NOMO-1 treated with dmso at 0.1 percent for 144 hours (cell line): ENCODE data around the gene SLC39A9.
A peak's percentile ranks its signal among the peaks of the same experiment; 100 is the strongest.
"Not testable (repeated sequence)": the region's sequence is repeated elsewhere in the genome, so short reads cannot be mapped to it uniquely, and the experiment has no call there.

ENCODE experiments used
- DNase-seq: peaks from one replicate; lab custom pipeline; 2025; ENCODE audit not compliant: unreplicated experiment; lab: John Stamatoyannopoulos, UW

Gene SLC39A9

GRCh38 chr14:69473260-69473659, 74.8 kb downstream of the SLC39A9 start:
- DNase-seq = no peak

- DNase-seq = no peak
These were observed 75.5 kb downstream of the SLC39A9 start for GRCh38 chr14:69473946-69474345.

- DNase-seq = no peak
These were observed 76.8 kb downstream of the SLC39A9 start for GRCh38 chr14:69475194-69475818.

DNA sequence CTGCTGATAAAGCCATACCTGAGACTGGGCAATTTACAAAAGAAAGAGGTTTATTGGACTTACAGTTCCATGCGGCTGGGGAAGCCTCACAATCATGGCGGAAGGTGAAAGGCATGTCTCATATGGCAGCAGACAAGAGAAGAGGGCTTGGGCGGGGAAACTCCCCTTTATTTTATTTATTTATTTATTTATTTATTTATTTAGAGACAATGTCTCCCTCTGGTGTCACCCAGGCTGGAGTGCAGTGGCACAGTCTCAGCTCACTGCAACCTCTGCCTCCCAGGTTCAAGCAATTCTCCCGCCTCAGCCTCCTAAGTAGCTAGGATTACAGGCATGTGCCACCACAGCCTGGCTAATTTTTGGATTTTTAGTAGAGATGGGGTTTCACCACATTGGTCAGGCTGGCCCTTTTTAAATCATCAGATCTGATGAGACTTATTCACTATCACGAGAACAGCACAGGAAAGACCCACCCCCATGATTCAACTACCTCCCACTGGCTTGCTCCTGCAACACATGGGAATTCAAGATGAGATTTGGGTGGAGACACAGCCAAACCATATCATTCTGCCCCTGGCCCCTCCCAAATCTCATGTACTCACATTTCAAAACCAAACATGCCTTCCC, 78.4 kb downstream of the SLC39A9 start:
- not testable (repeated sequence) for DNase-seq

GRCh38 chr14:69478055-69478454, 79.6 kb downstream of the SLC39A9 start:
- DNase-seq = not testable (repeated sequence)

DNA sequence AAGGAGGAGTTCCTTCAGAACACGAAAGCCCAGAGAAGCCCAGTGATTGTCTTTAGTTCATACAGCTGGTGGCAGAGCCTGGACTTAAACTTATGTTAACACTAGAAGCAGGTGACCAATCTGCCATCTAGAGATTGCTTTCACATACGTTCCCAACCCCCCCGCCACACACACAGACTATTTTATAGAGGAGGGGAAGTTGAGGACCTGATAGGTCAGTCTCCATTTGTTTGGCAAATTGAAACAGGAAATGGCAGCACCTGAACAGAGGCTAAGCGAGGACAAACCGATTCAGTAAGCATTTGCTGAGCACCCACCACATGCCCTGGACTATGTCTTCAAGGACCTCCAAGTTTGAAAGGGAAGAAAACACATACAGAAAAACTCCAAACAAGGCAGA, 81.2 kb downstream of the SLC39A9 start:
- DNase-seq = no peak

- DNase-seq = no peak
These were observed 81.6 kb downstream of the SLC39A9 start for GRCh38 chr14:69480136-69480535.

GRCh38 chr14:69481815-69482568, 83.5 kb downstream of the SLC39A9 start:
- DNase-seq = peak; percentile 35

DNA sequence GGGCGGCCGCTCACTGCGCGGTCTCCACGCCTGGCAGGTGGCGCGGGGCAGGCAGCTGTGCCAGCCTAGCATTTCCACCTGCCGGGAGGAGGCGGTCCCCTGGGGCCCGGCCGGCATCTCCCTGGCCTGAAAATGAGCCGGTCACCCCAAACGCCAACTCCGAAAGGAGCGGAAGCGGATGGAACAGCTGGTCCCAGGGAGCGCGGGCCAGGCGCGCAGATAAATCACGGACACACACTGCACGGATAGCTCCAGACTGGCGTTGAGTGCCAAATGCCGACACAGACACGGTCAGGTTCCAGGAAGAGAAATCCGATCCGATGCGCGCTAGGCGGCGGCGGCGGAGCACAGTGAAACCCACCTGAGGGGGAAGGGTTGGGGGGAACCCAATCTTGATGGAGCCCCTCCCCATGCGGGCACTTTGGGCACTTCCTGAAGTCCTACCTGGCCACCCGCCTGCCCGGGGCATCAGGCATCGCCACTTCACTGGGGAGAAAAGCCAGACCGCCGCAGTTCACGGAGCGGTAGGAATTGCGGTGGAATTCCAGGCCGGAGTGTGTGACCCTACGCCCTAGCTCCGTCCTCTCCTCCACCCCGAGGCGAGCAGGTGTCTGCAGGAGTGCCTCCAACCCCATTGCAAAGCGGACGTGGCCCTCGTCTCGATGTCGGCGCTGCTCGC, 85.4 kb downstream of the SLC39A9 start:
- no peak for DNase-seq

DNA sequence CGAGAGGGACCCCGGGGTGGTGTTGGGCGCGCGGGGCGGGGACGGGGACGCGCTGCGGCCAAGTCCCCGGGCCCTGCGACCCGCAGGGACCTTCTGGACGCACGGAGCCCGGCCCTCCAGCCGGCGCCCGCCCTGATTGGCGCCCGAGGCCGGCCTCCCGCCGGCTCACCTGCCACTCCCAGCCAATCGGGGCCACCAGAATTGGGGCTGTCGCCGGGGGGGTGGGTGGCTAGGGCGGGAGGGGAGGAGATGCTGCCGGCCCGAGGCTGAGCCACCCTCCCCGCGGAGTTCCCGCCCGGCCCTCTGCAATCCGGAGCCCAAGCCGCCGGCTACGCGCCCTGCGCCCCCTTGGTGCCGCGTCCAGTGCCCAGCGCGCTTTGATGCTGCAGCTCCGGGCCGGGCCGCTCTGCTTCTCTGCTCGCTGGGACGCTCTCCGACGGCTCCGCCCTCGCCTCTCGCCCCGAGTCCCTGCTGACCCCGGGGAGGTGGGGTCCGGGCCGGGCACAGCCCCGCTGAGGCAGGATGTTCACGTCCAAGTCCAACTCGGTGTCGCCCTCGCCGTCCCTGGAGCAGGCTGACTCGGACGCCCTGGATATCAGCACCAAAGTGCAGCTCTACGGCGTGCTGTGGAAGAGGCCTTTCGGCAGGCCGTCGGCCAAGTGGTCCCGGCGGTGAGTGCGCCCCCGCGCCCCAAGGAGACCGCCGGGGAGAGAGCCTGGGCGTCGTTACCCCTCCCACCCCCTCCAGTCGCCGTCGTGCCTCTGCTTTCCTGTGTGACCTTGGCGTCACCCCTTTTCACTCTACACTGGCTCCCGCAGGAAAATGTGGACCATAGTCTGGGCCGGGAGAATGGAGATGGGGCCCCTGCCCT, 86.2 kb downstream of the SLC39A9 start, which contains the start of gene PLEKHD1:
Gene PLEKHD1, plus strand, starts transcription at position 285 of the 871 bp plus-strand sequence. Its CDS starts 238 bp downstream, at position 523.
- no peak for DNase-seq

DNA sequence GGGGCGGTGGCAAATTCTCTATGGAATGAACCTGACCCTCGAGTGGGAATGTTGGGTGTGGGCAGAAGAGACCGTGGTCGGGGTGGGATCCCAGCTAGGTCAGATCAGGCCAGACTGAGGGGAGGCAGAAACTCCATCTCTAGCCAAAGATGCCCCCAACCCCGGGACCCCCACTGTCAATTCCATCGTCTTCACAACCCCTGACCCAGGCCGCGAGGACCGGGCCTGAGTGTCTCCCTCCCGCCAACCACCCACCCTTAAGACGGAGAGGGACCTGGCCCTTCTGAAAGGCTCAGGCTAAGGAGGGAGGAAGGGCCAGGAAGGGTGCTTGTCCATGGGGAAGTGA, 86.8 kb downstream of the SLC39A9 start:
- no peak for DNase-seq

DNA sequence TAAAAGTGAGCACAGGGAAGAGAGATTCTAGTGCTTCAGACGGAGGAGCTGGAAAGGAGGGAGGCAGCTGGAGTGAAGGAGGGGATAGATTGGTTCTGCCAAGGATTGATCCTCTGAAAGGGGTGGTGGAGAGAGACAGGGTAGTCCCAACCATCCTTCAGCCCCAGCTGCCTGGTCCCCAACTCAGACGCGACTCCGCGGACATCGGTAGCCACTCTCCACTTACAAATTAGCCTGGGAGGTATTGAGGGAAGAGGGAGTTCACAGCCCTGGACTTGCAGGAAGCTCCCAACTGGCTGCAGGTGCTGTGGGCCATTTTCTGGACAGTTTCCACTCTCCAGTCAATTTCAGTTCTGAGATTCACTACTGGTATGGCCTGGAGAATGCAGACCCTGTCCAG, 87.2 kb downstream of the SLC39A9 start:
- DNase-seq = no peak

DNA sequence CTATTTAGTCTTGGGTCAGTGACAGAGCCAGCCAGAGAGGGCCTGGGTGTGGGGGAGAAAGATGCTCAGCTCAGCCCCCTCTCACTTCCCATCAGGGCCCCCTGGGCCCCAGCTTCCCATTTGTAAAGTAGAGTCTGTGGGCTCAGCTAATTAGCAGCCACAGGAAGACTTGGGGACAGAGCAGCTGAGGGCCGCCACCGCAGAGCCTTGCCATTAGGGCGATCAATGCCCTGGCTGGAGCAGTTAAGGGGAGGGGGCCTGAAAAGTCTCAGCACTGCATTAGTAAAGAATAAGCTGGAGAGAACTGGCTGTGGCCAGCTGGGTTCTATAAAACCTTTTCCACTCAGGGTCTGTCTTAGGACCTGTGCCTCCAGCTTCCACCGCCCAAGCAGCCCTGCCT, 88.7 kb downstream of the SLC39A9 start:
- no peak for DNase-seq

DNA sequence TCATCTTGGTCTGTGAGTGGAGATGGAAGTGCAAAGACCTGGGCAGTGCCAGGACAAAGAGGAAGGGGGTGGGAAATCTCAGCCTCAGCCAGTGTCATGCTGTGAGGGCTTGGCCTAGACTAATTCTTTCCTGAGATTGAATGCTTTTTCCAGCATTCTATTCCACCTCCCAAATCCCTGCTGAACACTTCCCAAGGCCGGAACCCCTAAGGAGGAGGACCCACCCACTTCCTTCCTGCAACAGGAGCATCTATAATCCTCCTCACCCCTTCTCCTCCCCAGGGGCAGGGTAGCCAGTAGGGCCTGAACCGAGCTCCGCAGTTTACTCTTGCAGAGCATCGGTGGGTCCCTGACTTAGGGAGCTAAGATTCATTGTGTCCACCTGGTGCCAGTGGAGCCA, 89.3 kb downstream of the SLC39A9 start:
- no peak for DNase-seq

GRCh38 chr14:69489495-69489894, 91.0 kb downstream of the SLC39A9 start:
- no peak for DNase-seq

GRCh38 chr14:69490219-69490918, 91.9 kb downstream of the SLC39A9 start:
- no peak for DNase-seq

DNA sequence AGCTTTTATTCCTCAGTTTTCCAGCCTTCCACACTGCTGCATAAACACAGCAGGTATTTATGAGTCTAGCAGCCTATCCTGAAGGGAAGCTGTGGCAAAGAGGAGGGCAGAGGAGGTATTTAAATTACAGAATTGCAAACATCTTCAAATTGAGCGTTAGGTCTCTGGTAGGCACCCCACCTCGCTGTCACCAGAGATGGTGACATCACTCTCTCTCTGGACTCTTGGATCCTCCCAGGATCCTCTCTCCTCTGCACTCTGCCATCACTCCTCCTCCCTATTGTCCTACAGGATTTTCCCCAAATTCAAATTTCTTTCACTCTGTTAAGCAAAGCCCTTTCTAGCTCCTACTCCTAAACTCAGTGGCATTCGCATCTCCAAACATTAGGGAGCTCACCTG, 92.7 kb downstream of the SLC39A9 start:
- DNase-seq = no peak

DNA sequence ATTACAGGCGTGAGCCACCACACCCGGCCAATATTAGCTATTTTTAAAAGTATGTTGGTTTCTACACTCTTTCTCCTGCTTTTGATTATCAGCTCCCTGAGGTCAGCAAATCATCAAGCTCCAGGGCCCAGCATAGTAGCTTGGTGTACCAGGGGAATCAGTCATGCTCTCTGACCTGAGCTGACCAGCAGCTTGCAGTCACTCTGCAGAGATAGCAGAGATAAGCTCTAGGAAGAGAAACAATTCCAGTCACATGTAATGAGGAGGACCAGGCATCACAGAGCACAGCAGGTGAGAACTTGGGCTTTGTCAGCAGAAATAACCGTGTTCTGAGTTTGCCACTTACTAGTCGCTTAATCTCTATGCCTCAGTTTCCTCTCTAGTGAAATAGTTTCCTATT, 94.5 kb downstream of the SLC39A9 start:
- no peak for DNase-seq

- DNase-seq = no peak
These were observed 95.3 kb downstream of the SLC39A9 start for GRCh38 chr14:69493791-69494190.

GRCh38 chr14:69495341-69495921, 96.9 kb downstream of the SLC39A9 start:
- no peak for DNase-seq
